ENCODE measurements around the gene THBS1.

THBS1 gene

GRCh38 chr15:39589193-39589814 lies 8.4 kb downstream of the THBS1 start:
- Mint-ChIP-seq H3K27me3 (no peaks in the 10 kb centered on the region), H3K4me3 (no peak overlapping the region), H3K4me1 (peaks cover 7% of the 10 kb centered on the region), H3K9me3 (no peaks in the 10 kb centered on the region), H3K27ac (no peak overlapping the region), H3K36me3 (ENCODE audit: low read depth) (peaks cover 2% of the 10 kb centered on the region)
- DNase-seq (no peak), ATAC-seq (no peak)

GRCh38 chr15:39589815-39590644 lies 9.2 kb downstream of the THBS1 start:
- Mint-ChIP-seq H3K4me1 (peaks cover 8% of the 10 kb centered on the region), H3K36me3 (ENCODE audit: low read depth) (peaks cover 2% of the 10 kb centered on the region), H3K4me3 (no peak overlapping the region), H3K27ac (no peak overlapping the region), H3K9me3 (no peaks in the 10 kb centered on the region), H3K27me3 (no peaks in the 10 kb centered on the region)
- DNase-seq: no peak
- no peak for ATAC-seq

- no peaks in the 10 kb centered on the region for H3K27me3 Mint-ChIP-seq
- H3K4me1 Mint-ChIP-seq: peaks cover 8% of the 10 kb centered on the region
- no peak for DNase-seq
- H3K27ac Mint-ChIP-seq: no peak overlapping the region
- ATAC-seq: no peak
- peaks cover 2% of the 10 kb centered on the region for H3K36me3 Mint-ChIP-seq (ENCODE audit: low read depth)
- H3K4me3 Mint-ChIP-seq: no peak overlapping the region
- H3K9me3 Mint-ChIP-seq: no peaks in the 10 kb centered on the region
Measured at GRCh38 chr15:39591141-39591895, 10.4 kb downstream of the THBS1 start.

- no peak for DNase-seq
- no peak for ATAC-seq
- Mint-ChIP-seq H3K36me3 (ENCODE audit: low read depth) (peaks cover 2% of the 10 kb centered on the region), H3K4me1 (peaks cover 8% of the 10 kb centered on the region), H3K4me3 (no peak overlapping the region), H3K9me3 (no peaks in the 10 kb centered on the region), H3K27ac (no peak overlapping the region), H3K27me3 (no peaks in the 10 kb centered on the region)
Measured at GRCh38 chr15:39591896-39592315, 11.0 kb downstream of the THBS1 start.

GRCh38 chr15:39592500-39592899 lies 11.6 kb downstream of the THBS1 start:
- peaks cover 8% of the 10 kb centered on the region for H3K4me1 Mint-ChIP-seq
- H3K4me3 Mint-ChIP-seq: no peak overlapping the region
- H3K27me3 Mint-ChIP-seq: no peaks in the 10 kb centered on the region
- peaks cover 2% of the 10 kb centered on the region for H3K36me3 Mint-ChIP-seq (ENCODE audit: low read depth)
- DNase-seq (no peak), ATAC-seq (no peak)
- no peaks in the 10 kb centered on the region for H3K9me3 Mint-ChIP-seq
- no peak overlapping the region for H3K27ac Mint-ChIP-seq

GRCh38 chr15:39593071-39593655 lies 12.3 kb downstream of the THBS1 start:
- Mint-ChIP-seq H3K36me3 (ENCODE audit: low read depth) (peaks cover 2% of the 10 kb centered on the region), H3K4me1 (peaks cover 8% of the 10 kb centered on the region), H3K4me3 (no peak overlapping the region), H3K9me3 (no peaks in the 10 kb centered on the region), H3K27me3 (no peaks in the 10 kb centered on the region), H3K27ac (no peak overlapping the region)
- ATAC-seq (no peak), DNase-seq (no peak)

- Mint-ChIP-seq H3K4me1 (peaks cover 8% of the 10 kb centered on the region), H3K4me3 (peak overlapping the region; percentile 20), H3K27me3 (no peaks in the 10 kb centered on the region), H3K27ac (no peak overlapping the region), H3K36me3 (ENCODE audit: low read depth) (peaks cover 2% of the 10 kb centered on the region), H3K9me3 (no peaks in the 10 kb centered on the region)
- peak; percentile 30 for DNase-seq
- peak; percentile 86 for ATAC-seq
Measured at GRCh38 chr15:39593656-39594445, 13.0 kb downstream of the THBS1 start.

- Mint-ChIP-seq H3K27ac (no peak overlapping the region), H3K27me3 (no peaks in the 10 kb centered on the region), H3K4me3 (no peak overlapping the region), H3K36me3 (ENCODE audit: low read depth) (peaks cover 2% of the 10 kb centered on the region), H3K9me3 (no peaks in the 10 kb centered on the region), H3K4me1 (peaks cover 8% of the 10 kb centered on the region)
- ATAC-seq: no peak
- DNase-seq: no peak
Measured at GRCh38 chr15:39594446-39595337, 13.8 kb downstream of the THBS1 start.

GRCh38 chr15:39595338-39596221 lies 14.7 kb downstream of the THBS1 start:
- DNase-seq (no peak), ATAC-seq (no peak)
- Mint-ChIP-seq H3K4me1 (peaks cover 8% of the 10 kb centered on the region), H3K27ac (no peak overlapping the region), H3K36me3 (ENCODE audit: low read depth) (peaks cover 2% of the 10 kb centered on the region), H3K4me3 (no peak overlapping the region), H3K9me3 (no peaks in the 10 kb centered on the region), H3K27me3 (no peaks in the 10 kb centered on the region)

- ATAC-seq: no peak
- H3K4me1 Mint-ChIP-seq: peaks cover 8% of the 10 kb centered on the region
- no peaks in the 10 kb centered on the region for H3K27me3 Mint-ChIP-seq
Measured at GRCh38 chr15:39596358-39597051, 15.6 kb downstream of the THBS1 start.

GRCh38 chr15:39597336-39597735 lies 16.5 kb downstream of the THBS1 start:
- H3K4me1 Mint-ChIP-seq: peaks cover 8% of the 10 kb centered on the region
- DNase-seq: no peak
- H3K4me3 Mint-ChIP-seq: no peak overlapping the region
- peaks cover 2% of the 10 kb centered on the region for H3K36me3 Mint-ChIP-seq (ENCODE audit: low read depth)
- H3K27ac Mint-ChIP-seq: no peak overlapping the region
- ATAC-seq: no peak
- H3K9me3 Mint-ChIP-seq: no peaks in the 10 kb centered on the region
- no peaks in the 10 kb centered on the region for H3K27me3 Mint-ChIP-seq

More at GRCh38 chr15:39596358-39597051, 15.6 kb downstream of the THBS1 start:
- no peaks in the 10 kb centered on the region for H3K9me3 Mint-ChIP-seq
- DNase-seq: no peak
- H3K27ac Mint-ChIP-seq: no peak overlapping the region
- peaks cover 2% of the 10 kb centered on the region for H3K36me3 Mint-ChIP-seq (ENCODE audit: low read depth)
- no peak overlapping the region for H3K4me3 Mint-ChIP-seq

GRCh38 chr15:39597751-39598185 lies 16.9 kb downstream of the THBS1 start:
- Mint-ChIP-seq H3K9me3 (no peaks in the 10 kb centered on the region), H3K27ac (no peak overlapping the region), H3K4me1 (peaks cover 8% of the 10 kb centered on the region), H3K27me3 (no peaks in the 10 kb centered on the region), H3K36me3 (ENCODE audit: low read depth) (peaks cover 2% of the 10 kb centered on the region), H3K4me3 (no peak overlapping the region)
- ATAC-seq: no peak
- DNase-seq: no peak

Data from activated naive CD8-positive, alpha-beta T cell treated with anti-CD3 and anti-CD28 coated beads, Interleukin-2, amount 50 U/mL, for 24 hours (primary cell).